ENCODE measurements around the gene BEX1. TPM values are rescaled to one million over a fixed set of nuclear protein-coding genes. Genes with fewer than 3 reads are reported as not detected.

BEX1 gene
- total RNA-seq, 1 donor from 2014 or later = 4.1 TPM

- intact Hi-C loops (cut with DNase I) = no loop called here
- no peak for DNase-seq (ENCODE audit: low spot score)
Observed at GRCh38 chrX:103017542-103017941, 46.4 kb downstream of the BEX1 start.

GRCh38 chrX:103012945-103013344 is 51.0 kb downstream of the BEX1 start:
- intact Hi-C loops (cut with DNase I) = no loop called here
- no peak for DNase-seq (ENCODE audit: low spot score)

Other genes with a start within 250 kb of the BEX1 start
- 0.32 TPM for gene RAB40AL, start 126.9 kb downstream of the BEX1 start, total RNA-seq
- gene NXF3, start 29.0 kb upstream of the BEX1 start, total RNA-seq = 0.19 TPM
- gene BEX4, start 150.9 kb upstream of the BEX1 start, total RNA-seq = 34.3 TPM
- 51.6 TPM for gene TCEAL8, start 191.0 kb upstream of the BEX1 start, total RNA-seq
- gene TCEAL5, start 212.6 kb upstream of the BEX1 start, total RNA-seq = 0.67 TPM
- 1.5 TPM for gene BEX2, start 246.8 kb upstream of the BEX1 start, total RNA-seq

Measured in cardiac septum (tissue), 1 donor.